K562 (cell line): ENCODE measurements around the gene ANKH. TPM values are rescaled to one million over a fixed set of nuclear protein-coding genes. Genes with fewer than 3 reads are reported as not detected.

ENCODE experiments used
- ATAC-seq: fragments of 200-7000 bp; cut with Tn5 transposase; 3 replicates; pipeline ENCODE4 v1.9.1; 2020; ENCODE audit warnings: moderate library complexity
- BruUV-seq: library from RNA; stranded (reverse); fragments of 400-500 nt; replicated peaks from 2 replicates; lab custom pipeline; 2021; lab: Mats Ljungman, UMichigan
- CTCF ChIA-PET: fragments of 300-600 bp; formaldehyde crosslinking; extraction: SDS; loops from one replicate; lab custom pipeline; 2021; ENCODE audit warnings: low intra/inter-chr PET ratio; lab: Yijun Ruan, JAX
- POLR2A ChIA-PET: fragments of 300-600, 350-650 bp; sonication (Branson Sonifier 250); formaldehyde crosslinking; extraction: SDS; loops from one replicate; lab custom pipeline; 2021; ENCODE audit warnings: antibody characterized with exemption, inconsistent platforms; lab: Yijun Ruan, JAX
- DNase-seq, 4 experiments: peaks; one replicate each; pipeline versions ENCODE4 v3.0.0 to v3.0.0-alpha.2; 2011 to 2018; ENCODE audit warnings: low spot score in 3 of 4, mixed read lengths in 3 of 4; ENCODE audit errors: extremely low read depth in 1 of 4
- FAIRE-seq: peaks from 2 replicates; lab custom pipeline; 2011; peaks lifted over from hg19 to GRCh38; lab: Jason Lieb, UNC
- H2AFZ ChIP-seq: 2 replicates; pipeline ENCODE4 v1.6.0; 2011; ENCODE audit warnings: low read depth, low read length, control low read depth, inconsistent platforms
- H3K27ac ChIP-seq: fragments of 200-600 bp; 3 replicates; pipeline ENCODE4 v1.8.0; 2011; ENCODE audit warnings: low read depth, mild to moderate bottlenecking, control low read depth, inconsistent platforms, low read length, moderate library complexity, mixed read lengths; ENCODE audit errors: extremely low read depth
- H3K27me3 ChIP-seq, 2 experiments: fragments of 300-600 bp in 1 of 2; 2 replicates in 1 of 2; 3 replicates in 1 of 2; pipeline versions ENCODE4 v1.6.0 to v1.8.0; 2011; ENCODE audit warnings: inconsistent platforms in 2 of 2, low read length in 2 of 2, mild to moderate bottlenecking in 1 of 2, mixed read lengths in 1 of 2, moderate library complexity in 1 of 2; ENCODE audit not compliant: control insufficient read depth in 2 of 2, insufficient read depth in 2 of 2
- H3K36me3 ChIP-seq: fragments of 300-600 bp; 3 replicates; pipeline ENCODE4 v1.8.0; 2011; ENCODE audit warnings: mild to moderate bottlenecking, low read length, inconsistent platforms; ENCODE audit not compliant: control insufficient read depth, insufficient read depth
- H3K4me1 ChIP-seq, 2 experiments: fragments of 200-600 bp in 1 of 2; replicated peaks in 1 of 2; 2 replicates in 1 of 2; 3 replicates in 1 of 2; pipeline versions ENCODE4 v1.5.1 to v1.8.0; 2011; ENCODE audit warnings: inconsistent platforms in 2 of 2, low read length in 2 of 2, mild to moderate bottlenecking in 1 of 2, mixed read lengths in 1 of 2, moderate library complexity in 1 of 2; ENCODE audit not compliant: control insufficient read depth in 2 of 2, insufficient read depth in 2 of 2
- H3K4me2 ChIP-seq: 2 replicates; pipeline ENCODE4 v1.6.1; 2011; ENCODE audit warnings: low read length, control low read depth, inconsistent platforms, mixed read lengths; ENCODE audit not compliant: insufficient read depth
- H3K4me3 ChIP-seq: fragments of 200-600 bp; sonication (generic), shearing (Covaris generic); 2 replicates; pipeline ENCODE4 v1.5.1; 2016; ENCODE audit warnings: control low read depth, inconsistent platforms
- H3K79me2 ChIP-seq: fragments of 200-600 bp; 3 replicates; pipeline ENCODE4 v1.8.0; 2011; ENCODE audit warnings: low read length, inconsistent platforms; ENCODE audit not compliant: control insufficient read depth, insufficient read depth
- H3K9ac ChIP-seq, 2 experiments: 2 replicates each; pipeline versions ENCODE4 v1.6.0 to v1.6.1; 2011; ENCODE audit warnings: low read depth in 2 of 2, low read length in 2 of 2, control low read depth in 1 of 2, inconsistent platforms in 1 of 2, mild to moderate bottlenecking in 1 of 2, mixed read lengths in 1 of 2; ENCODE audit not compliant: insufficient read depth in 1 of 2
- H3K9me1 ChIP-seq: one replicate; pipeline ENCODE4 v1.6.0; 2011; ENCODE audit warnings: inconsistent platforms, mild to moderate bottlenecking, low read length, moderate library complexity; ENCODE audit not compliant: control insufficient read depth, insufficient read depth
- H3K9me3 ChIP-seq: replicated peaks from 2 replicates; pipeline ENCODE4 v1.5.1; 2011; ENCODE audit warnings: low read depth, low read length, inconsistent platforms; ENCODE audit not compliant: control insufficient read depth, insufficient read depth
- H4K20me1 ChIP-seq: replicated peaks from 2 replicates; pipeline ENCODE4 v1.6.1; 2011; ENCODE audit warnings: low read length, inconsistent platforms, mixed read lengths; ENCODE audit not compliant: control insufficient read depth, insufficient read depth
- CTBP1 ChIP-seq: fragments of 450-650 bp; IDR thresholded peaks from 2 replicates; pipeline ENCODE4 v1.6.1; 2016; ENCODE audit warnings: borderline replicate concordance
- KDM1A ChIP-seq, 2 experiments: fragments of 450-650 bp; IDR thresholded peaks; 2 replicates each; pipeline ENCODE4 v1.6.1; 2016; ENCODE audit warnings: mild to moderate bottlenecking in 2 of 2
- RERE ChIP-seq: sonication (generic); formaldehyde crosslinking; IDR thresholded peaks from 2 replicates; pipeline ENCODE4 v1.8.0; 2023; ENCODE audit warnings: missing genetic modification reagents, mild to moderate bottlenecking, borderline replicate concordance
- RFX7 ChIP-seq: fragments of 250-450 bp; sonication (Bioruptor Pico); IDR thresholded peaks from 2 replicates; pipeline ENCODE4 v1.5.1; 2021; ENCODE audit warnings: mild to moderate bottlenecking
- SREBF2 ChIP-seq: sonication (generic); formaldehyde crosslinking; IDR thresholded peaks from 2 replicates; pipeline ENCODE4 v1.4.0; 2020; ENCODE audit warnings: mild to moderate bottlenecking, missing genetic modification reagents
- TAL1 ChIP-seq: fragments of 450-650 bp; IDR thresholded peaks from 2 replicates; pipeline ENCODE4 v1.6.1; 2016; ENCODE audit warnings: mild to moderate bottlenecking
- ZNF140 ChIP-seq: fragments of 250-450 bp; sonication (Bioruptor Pico); IDR thresholded peaks from 2 replicates; pipeline ENCODE4 v1.8.0; 2021; ENCODE audit warnings: moderate library complexity, mild to moderate bottlenecking, inconsistent platforms
- ZNF431 ChIP-seq: sonication (generic); formaldehyde crosslinking; IDR thresholded peaks from 2 replicates; pipeline ENCODE4 v1.8.0; 2022; ENCODE audit warnings: mild to moderate bottlenecking, missing genetic modification reagents
- WGBS: fragments of 100-300 bp; shearing (Covaris generic); methylation state at CpG from one replicate; pipeline ENCODE4 v1.1.6; 2016; ENCODE audit warnings: low coverage, mixed read lengths; ENCODE audit not compliant: insufficient coverage; ENCODE audit errors: missing lambda C conversion rate; 5-methylcytosine and 5-hydroxymethylcytosine counted together
- in situ Hi-C: fragments of 300-500 bp; cut with MboI; formaldehyde crosslinking; loops from 4 replicates; pipeline ENCODE4 v1.15.0; 2018; ENCODE audit warnings: inconsistent platforms, mixed read lengths
- intact Hi-C: fragments of 100-400 bp; cut with micrococcal nuclease; formaldehyde crosslinking; loops from 2 replicates; pipeline ENCODE4 v1.14.2; 2022
- polyA plus RNA-seq, 8 experiments: library from polyadenylated mRNA; depleted of rRNA in 4 of 8; stranded (reverse) in 5 of 8; unstranded in 3 of 8; fragments of >200 nt; fragmentation: Nextera tagmentation in 2 of 8; fragmentation: Illumina TruSeq in 1 of 8; extraction: Ambion mirVana in 2 of 8; extraction: Trizol in 1 of 8; gene quantifications; 2 replicates each; pipeline versions ENCODE4 v1.2.1 to v1.2.3, GENCODE V29; 2011 to 2014; ENCODE audit warnings: inconsistent platforms in 1 of 8, missing spikeins in 1 of 8
- total RNA-seq, 7 experiments: library from RNA; depleted of rRNA in 6 of 7; stranded (reverse); fragments of >200 nt in 6 of 7; fragmentation: Illumina TruSeq in 2 of 7; extraction: Trizol in 2 of 7; gene quantifications; 2 replicates each; pipeline versions ENCODE4 v1.2.1 to v1.2.3, GENCODE V29; 2011 to 2021; ENCODE audit warnings: low replicate concordance in 1 of 7
- TF ChIP-seq, protein P1 (sequence below): fragments of 250-450 bp; sonication (Bioruptor Pico); IDR thresholded peaks from 2 replicates; pipeline ENCODE4 v1.8.0; 2022; ENCODE audit warnings: inconsistent platforms
- TF ChIP-seq, protein P2 (sequence below): fragments of 200-800 bp; sonication (Bioruptor generic); IDR thresholded peaks from 2 replicates; pipeline ENCODE4 v1.6.1; 2016; ENCODE audit warnings: missing genetic modification characterization, missing compliant biosample characterization

ANKH gene
- total and polyA plus RNA-seq, 9 of the 15 experiments (the other 6 are each of a cell fraction or from before 2014, with no cell fraction given) = 0.79 to 12.2 (median 4.5) TPM

DNA sequence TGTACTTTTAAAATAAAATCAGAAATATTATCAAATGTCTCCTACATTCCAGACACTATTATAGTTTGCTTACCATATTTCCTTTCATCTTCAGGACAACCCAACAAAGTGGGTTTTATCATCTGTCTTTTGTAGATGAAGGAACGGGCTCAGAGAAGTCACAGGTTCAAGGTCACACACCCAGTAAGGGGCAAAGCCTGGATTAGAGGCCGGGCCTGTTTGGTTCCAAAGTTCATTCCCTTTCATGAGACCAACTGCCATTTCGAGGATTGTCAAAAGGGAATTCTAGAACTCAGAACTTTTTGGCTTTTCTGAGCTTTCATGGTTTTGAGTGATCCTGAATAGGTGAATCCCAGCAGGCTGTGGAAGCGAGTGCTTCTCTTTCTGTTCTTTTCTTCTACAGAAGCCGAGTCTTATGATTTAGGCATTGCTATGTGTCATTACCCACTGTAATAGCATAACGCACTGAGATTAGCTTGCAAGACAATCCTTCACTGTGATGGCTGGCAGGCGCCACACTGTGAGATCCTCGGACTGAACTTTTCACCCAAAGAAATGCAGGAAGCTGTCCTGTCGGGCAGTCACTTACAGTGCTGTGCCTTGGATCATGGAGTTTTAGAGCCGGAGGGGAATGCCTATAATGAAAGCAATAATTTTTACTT, 43.8 kb upstream of the ANKH start:
- Histone ChIP-seq H3K4me1 (no peaks in the 10 kb centered on the region), H3K9me1 (no peaks in the 10 kb centered on the region), H3K4me3 (no peak overlapping the region), H3K4me2 (no peak overlapping the region), H3K27ac (no peak overlapping the region), H4K20me1 (no peaks in the 10 kb centered on the region), H3K9ac (no peak overlapping the region), H3K9me3 (no peaks in the 10 kb centered on the region), H3K36me3 (no peaks in the 10 kb centered on the region), H3K27me3 (peaks cover 17 to 23% of the 10 kb centered on the region in 2 experiments), H2AFZ (no peak overlapping the region), H3K79me2 (no peaks in the 10 kb centered on the region)
- WGBS = under 1% methylated on average over 10 of the region's 10 CpGs
- no peak for DNase-seq
- in situ Hi-C loops = no loop called here
- no peak for ATAC-seq
- ChIA-PET POLR2A (no interaction called here), CTCF (no interaction called here)
- FAIRE-seq = no peak
- intact Hi-C loops = no loop called here
- no TSS peak for BruUV-seq
- TF ChIP-seq, protein P1, sequence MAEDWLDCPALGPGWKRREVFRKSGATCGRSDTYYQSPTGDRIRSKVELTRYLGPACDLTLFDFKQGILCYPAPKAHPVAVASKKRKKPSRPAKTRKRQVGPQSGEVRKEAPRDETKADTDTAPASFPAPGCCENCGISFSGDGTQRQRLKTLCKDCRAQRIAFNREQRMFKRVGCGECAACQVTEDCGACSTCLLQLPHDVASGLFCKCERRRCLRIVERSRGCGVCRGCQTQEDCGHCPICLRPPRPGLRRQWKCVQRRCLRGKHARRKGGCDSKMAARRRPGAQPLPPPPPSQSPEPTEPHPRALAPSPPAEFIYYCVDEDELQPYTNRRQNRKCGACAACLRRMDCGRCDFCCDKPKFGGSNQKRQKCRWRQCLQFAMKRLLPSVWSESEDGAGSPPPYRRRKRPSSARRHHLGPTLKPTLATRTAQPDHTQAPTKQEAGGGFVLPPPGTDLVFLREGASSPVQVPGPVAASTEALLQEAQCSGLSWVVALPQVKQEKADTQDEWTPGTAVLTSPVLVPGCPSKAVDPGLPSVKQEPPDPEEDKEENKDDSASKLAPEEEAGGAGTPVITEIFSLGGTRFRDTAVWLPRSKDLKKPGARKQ (CRISPR knock-in tag) = no peak
- TF ChIP-seq, protein P2, sequence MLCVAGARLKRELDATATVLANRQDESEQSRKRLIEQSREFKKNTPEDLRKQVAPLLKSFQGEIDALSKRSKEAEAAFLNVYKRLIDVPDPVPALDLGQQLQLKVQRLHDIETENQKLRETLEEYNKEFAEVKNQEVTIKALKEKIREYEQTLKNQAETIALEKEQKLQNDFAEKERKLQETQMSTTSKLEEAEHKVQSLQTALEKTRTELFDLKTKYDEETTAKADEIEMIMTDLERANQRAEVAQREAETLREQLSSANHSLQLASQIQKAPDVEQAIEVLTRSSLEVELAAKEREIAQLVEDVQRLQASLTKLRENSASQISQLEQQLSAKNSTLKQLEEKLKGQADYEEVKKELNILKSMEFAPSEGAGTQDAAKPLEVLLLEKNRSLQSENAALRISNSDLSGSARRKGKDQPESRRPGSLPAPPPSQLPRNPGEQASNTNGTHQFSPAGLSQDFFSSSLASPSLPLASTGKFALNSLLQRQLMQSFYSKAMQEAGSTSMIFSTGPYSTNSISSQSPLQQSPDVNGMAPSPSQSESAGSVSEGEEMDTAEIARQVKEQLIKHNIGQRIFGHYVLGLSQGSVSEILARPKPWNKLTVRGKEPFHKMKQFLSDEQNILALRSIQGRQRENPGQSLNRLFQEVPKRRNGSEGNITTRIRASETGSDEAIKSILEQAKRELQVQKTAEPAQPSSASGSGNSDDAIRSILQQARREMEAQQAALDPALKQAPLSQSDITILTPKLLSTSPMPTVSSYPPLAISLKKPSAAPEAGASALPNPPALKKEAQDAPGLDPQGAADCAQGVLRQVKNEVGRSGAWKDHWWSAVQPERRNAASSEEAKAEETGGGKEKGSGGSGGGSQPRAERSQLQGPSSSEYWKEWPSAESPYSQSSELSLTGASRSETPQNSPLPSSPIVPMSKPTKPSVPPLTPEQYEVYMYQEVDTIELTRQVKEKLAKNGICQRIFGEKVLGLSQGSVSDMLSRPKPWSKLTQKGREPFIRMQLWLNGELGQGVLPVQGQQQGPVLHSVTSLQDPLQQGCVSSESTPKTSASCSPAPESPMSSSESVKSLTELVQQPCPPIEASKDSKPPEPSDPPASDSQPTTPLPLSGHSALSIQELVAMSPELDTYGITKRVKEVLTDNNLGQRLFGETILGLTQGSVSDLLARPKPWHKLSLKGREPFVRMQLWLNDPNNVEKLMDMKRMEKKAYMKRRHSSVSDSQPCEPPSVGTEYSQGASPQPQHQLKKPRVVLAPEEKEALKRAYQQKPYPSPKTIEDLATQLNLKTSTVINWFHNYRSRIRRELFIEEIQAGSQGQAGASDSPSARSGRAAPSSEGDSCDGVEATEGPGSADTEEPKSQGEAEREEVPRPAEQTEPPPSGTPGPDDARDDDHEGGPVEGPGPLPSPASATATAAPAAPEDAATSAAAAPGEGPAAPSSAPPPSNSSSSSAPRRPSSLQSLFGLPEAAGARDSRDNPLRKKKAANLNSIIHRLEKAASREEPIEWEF = no peak
- TF ChIP-seq KDM1A (IDR thresholded peaks at IDR 0.05) (no peak), TAL1 (no peak), RFX7 (CRISPR knock-in tag) (no peak), ZNF140 (CRISPR knock-in tag) (no peak), CTBP1 (no peak), ZNF431 (CRISPR knock-in tag) (no peak), RERE (CRISPR knock-in tag) (no peak), SREBF2 (CRISPR knock-in tag) (no peak)
